ENCODE data around the gene MKLN1.

The MKLN1 gene

GRCh38 chr7:131505636-131506557 is 178.2 kb downstream of the MKLN1 start:
- TF ChIP-seq CTCF (IDR thresholded peaks at IDR 0.05; ENCODE audit: low read length, missing control alignments), result no peak
- no peak for DNase-seq (ENCODE audit: low read depth)
- no peak overlapping the region for H3K4me3 ChIP-seq (replicated peaks; ENCODE audit: low read depth, low read length)

GRCh38 chr7:131506597-131506996 is 178.9 kb downstream of the MKLN1 start:
- no peak for DNase-seq (ENCODE audit: low read depth)
- no peak overlapping the region for H3K4me3 ChIP-seq (replicated peaks; ENCODE audit: low read depth, low read length)
- no peak for TF ChIP-seq CTCF (IDR thresholded peaks at IDR 0.05; ENCODE audit: low read length, missing control alignments)

- no peak overlapping the region for H3K4me3 ChIP-seq (replicated peaks; ENCODE audit: low read depth, low read length)
- peak; percentile 73 for DNase-seq (ENCODE audit: low read depth)
- peak; percentile 86 for TF ChIP-seq CTCF (IDR thresholded peaks at IDR 0.05; ENCODE audit: low read length, missing control alignments)
Observed at GRCh38 chr7:131507592-131508331, 180.1 kb downstream of the MKLN1 start.

- H3K4me3 ChIP-seq (replicated peaks; ENCODE audit: low read depth, low read length), result no peak overlapping the region
- TF ChIP-seq CTCF (IDR thresholded peaks at IDR 0.05; ENCODE audit: low read length, missing control alignments), result no peak
- no peak for DNase-seq (ENCODE audit: low read depth)
Observed at GRCh38 chr7:131508754-131509486, 181.2 kb downstream of the MKLN1 start.

- DNase-seq (ENCODE audit: low read depth), result no peak
- H3K4me3 ChIP-seq (replicated peaks; ENCODE audit: low read depth, low read length), result no peak overlapping the region
- no peak for TF ChIP-seq CTCF (IDR thresholded peaks at IDR 0.05; ENCODE audit: low read length, missing control alignments)
Observed at GRCh38 chr7:131509781-131510180, 182.1 kb downstream of the MKLN1 start.

GRCh38 chr7:131511071-131511470 is 183.4 kb downstream of the MKLN1 start:
- TF ChIP-seq CTCF (IDR thresholded peaks at IDR 0.05; ENCODE audit: low read length, missing control alignments), result no peak
- no peak for DNase-seq (ENCODE audit: low read depth)
- H3K4me3 ChIP-seq (replicated peaks; ENCODE audit: low read depth, low read length), result no peak overlapping the region
